Aorta (tissue), 5 donors: ENCODE data around the gene SEPHS2. TPM values are rescaled to one million over a fixed set of nuclear protein-coding genes. Genes with fewer than 3 reads are reported as not detected.
A peak's percentile ranks its signal among the peaks of the same experiment; 100 is the strongest.
"Not testable (repeated sequence)": the region's sequence is repeated elsewhere in the genome, so short reads cannot be mapped to it uniquely, and the experiment has no call there.

Experiments used
- ATAC-seq: fragments of 200-7000 bp; cut with Tn5 transposase; one replicate; pipeline ENCODE4 v1.9.1; 2022; ENCODE audit warnings: moderate library complexity; ENCODE audit not compliant: low FRiP score
- DNase-seq, 2 donors: peaks; one replicate each; pipeline ENCODE4 v3.0.0-alpha.2; 2020
- H3K27ac ChIP-seq, 2 donors: one replicate each; pipeline ENCODE4 v1.5.1; 2013; ENCODE audit warnings: low read length in 2 of 2, mild to moderate bottlenecking in 2 of 2, moderate library complexity in 2 of 2, control low read depth in 1 of 2, inconsistent platforms in 1 of 2, low read depth in 1 of 2
- H3K27me3 ChIP-seq, 2 donors: one replicate each; pipeline ENCODE4 v1.6.1; 2013; ENCODE audit warnings: control low read depth in 1 of 2, low read length in 1 of 2, mild to moderate bottlenecking in 1 of 2, moderate library complexity in 1 of 2; ENCODE audit not compliant: insufficient read depth in 2 of 2, control insufficient read depth in 1 of 2
- H3K36me3 ChIP-seq, 2 donors: one replicate each; pipeline ENCODE4 v1.6.1; 2013; ENCODE audit warnings: control low read depth in 1 of 2, low read length in 1 of 2, mild to moderate bottlenecking in 1 of 2; ENCODE audit not compliant: insufficient read depth in 2 of 2, control insufficient read depth in 1 of 2
- H3K4me1 ChIP-seq, 2 donors: one replicate each; pipeline ENCODE4 v1.6.1; 2013; ENCODE audit warnings: low read length in 2 of 2, control low read depth in 1 of 2, mild to moderate bottlenecking in 1 of 2, moderate library complexity in 1 of 2; ENCODE audit not compliant: insufficient read depth in 2 of 2, control insufficient read depth in 1 of 2
- H3K4me3 ChIP-seq, 2 donors: one replicate each; pipeline ENCODE4 v1.5.1; 2013; ENCODE audit warnings: low read length in 2 of 2, control low read depth in 1 of 2, mild to moderate bottlenecking in 1 of 2
- H3K9me3 ChIP-seq: one replicate; pipeline ENCODE4 v1.6.1; 2013; ENCODE audit warnings: mild to moderate bottlenecking, low read length; ENCODE audit not compliant: control insufficient read depth
- WGBS, 2 donors: extraction: QIAGEN DNeasy Blood & Tissue Kit; methylation state at CpG; one replicate each; pipeline ENCODE4 v1.1.7; 2013; 5-methylcytosine and 5-hydroxymethylcytosine counted together
- intact Hi-C, 2 donors: fragments of 100-400 bp; cut with DNase I; formaldehyde crosslinking; loops; one replicate each; pipeline versions ENCODE4 v1.14.2 to v1.15.0; 2022
- polyA plus RNA-seq, 2 donors: library from polyadenylated mRNA; stranded (reverse); fragments of 200-250 nt; gene quantifications; one replicate each; pipeline ENCODE4 v1.2.3, GENCODE V29; 2013
- total RNA-seq, 2 donors: library from RNA; stranded (reverse); fragmentation: NEBNext Ultra II Directional; extraction: Animal tissue kit (Norgen Biotek cat#: 25700); gene quantifications; one replicate each; pipeline ENCODE4 v1.2.1, GENCODE V29; 2021
- donor health status: healthy with polysubstance abuse.
- donor health status: Bipolar disorder and iron deficiency.
- donor health status: DM: no; HTN: no; CAD: no.
- donor health status: DM: no; HTN: no; CAD: no.
- donor health status: DM: yes; HTN: yes; CAD: no.

SEPHS2 gene
- total and polyA plus RNA-seq, 4 donors: 25.1 to 52.3 (median 27.3) TPM

DNA sequence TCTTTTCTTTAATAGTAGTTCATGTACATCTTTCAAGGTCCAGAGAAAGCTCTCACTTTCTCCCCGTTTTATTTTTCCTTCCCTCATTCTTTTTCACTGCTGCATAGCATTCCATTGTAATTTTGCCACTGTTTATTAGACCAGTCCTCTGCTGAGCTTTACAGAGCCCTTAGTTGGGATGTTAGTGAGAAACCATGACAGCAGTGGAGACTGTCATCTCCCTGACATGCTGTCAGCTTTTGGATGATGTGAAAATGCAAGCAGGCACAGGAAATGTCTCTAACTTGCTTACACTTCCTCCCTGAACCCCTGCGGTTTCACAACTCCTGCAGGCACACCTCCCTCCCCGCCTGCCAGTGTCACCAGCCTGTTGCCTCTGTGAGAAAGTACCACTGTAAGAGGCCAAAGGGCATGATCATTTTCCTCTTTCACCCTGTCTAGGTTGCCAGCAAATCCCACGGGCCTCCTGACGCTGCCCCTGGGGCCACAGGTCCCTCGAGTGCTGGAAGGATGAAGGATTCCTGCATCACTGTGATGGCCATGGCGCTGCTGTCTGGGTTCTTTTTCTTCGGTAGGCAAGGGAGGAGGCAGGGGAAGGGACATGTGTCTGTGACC lies 26.8 kb upstream of the SEPHS2 start, which contains the start of gene ITGAL:
Gene ITGAL (plus strand): TSS at position 415 of the 615 bp plus-strand sequence. CDS start 96 bp downstream, at position 511.
- 63 to 67% methylated on average over 8 of the region's 8 CpGs for WGBS, 2 donors
- Histone ChIP-seq H3K27me3 (no peaks in the 10 kb centered on the region), H3K9me3 (no peaks in the 10 kb centered on the region), H3K36me3 (no peaks in the 10 kb centered on the region), H3K4me3 (no peak within 1 kb of the TSS), H3K4me1 (no peaks in the 10 kb centered on the region), H3K27ac (no peak within 1 kb of the TSS)
- ATAC-seq: peak; percentile 62
- peak; percentile 74 to 81 for DNase-seq
- intact Hi-C loops: no loop called here

DNA sequence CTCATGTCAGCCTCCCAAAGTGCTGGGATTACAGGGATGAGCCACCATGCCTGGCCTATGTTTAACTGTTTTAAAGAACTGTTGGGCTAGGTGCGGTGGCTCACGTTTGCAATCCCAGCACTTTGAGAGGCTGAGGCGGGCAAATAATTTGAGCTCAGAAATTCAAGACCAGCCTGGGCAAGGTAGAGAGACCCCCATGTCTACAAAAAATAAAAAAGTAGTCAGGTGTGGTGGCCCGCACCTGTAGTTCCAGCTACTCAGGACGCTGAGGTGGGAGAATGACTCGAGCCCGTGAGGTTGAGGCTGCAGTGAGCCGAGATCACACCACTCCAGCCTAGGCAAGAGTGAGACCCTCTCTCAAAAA lies 24.9 kb upstream of the SEPHS2 start:
- no peak overlapping the region for H3K4me3 ChIP-seq
- H3K9me3 ChIP-seq: no peaks in the 10 kb centered on the region
- no peaks in the 10 kb centered on the region for H3K36me3 ChIP-seq
- ATAC-seq (no peak), DNase-seq (no peak)
- H3K27me3 ChIP-seq: no peaks in the 10 kb centered on the region
- intact Hi-C loops: no loop called here
- H3K4me1 ChIP-seq: no peaks in the 10 kb centered on the region
- no peak overlapping the region for H3K27ac ChIP-seq
- 85 to 87% methylated on average over 8 of the region's 8 CpGs for WGBS, 2 donors

DNA sequence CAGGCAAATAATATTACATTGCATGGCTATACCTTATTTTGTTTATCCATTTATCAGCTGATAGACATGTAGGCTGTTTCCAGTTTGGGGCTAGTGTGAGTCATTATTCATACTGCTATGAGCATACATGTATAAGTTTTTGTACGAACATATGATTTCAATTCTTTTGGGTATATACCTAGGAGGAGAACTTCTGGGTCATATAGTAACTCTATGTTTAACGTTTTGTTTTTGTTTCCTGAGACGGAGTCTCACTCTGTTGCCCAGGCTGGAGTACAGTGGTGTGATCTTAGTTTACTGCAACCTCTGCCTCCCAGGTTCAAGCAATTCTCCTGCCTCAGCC lies 24.5 kb upstream of the SEPHS2 start:
- 76 to 81% methylated on average over 3 of the region's 3 CpGs for WGBS, 2 donors
- Histone ChIP-seq H3K27me3 (no peaks in the 10 kb centered on the region), H3K27ac (no peak overlapping the region), H3K36me3 (no peaks in the 10 kb centered on the region), H3K4me1 (no peaks in the 10 kb centered on the region), H3K9me3 (no peaks in the 10 kb centered on the region), H3K4me3 (no peak overlapping the region)
- intact Hi-C loops: no loop called here
- DNase-seq (no peak), ATAC-seq (no peak)

DNA sequence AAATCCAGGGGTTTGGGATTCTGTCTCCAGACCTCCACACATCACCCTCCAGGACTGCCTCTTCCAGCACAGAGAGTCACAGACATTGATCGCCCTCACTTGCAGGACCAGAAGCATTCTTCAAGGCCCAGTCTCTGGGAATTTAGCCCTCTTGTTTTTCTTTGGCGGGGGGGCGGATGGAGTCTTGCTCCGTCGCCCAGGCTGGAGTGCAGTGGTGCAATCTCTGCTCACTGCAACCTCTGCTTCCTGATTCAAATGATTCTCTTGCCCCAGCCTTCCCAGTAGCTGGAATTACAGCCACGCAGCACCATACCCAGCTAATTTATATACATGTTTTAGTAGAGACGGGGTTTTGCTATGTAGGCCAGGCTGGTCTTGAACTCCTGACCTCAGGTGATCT lies 18.4 kb upstream of the SEPHS2 start:
- no peak for ATAC-seq
- H3K4me3 ChIP-seq: no peak overlapping the region
- no peaks in the 10 kb centered on the region for H3K4me1 ChIP-seq
- H3K36me3 ChIP-seq: no peaks in the 10 kb centered on the region
- no peak overlapping the region for H3K27ac ChIP-seq
- H3K27me3 ChIP-seq: no peaks in the 10 kb centered on the region
- DNase-seq: no peak
- H3K9me3 ChIP-seq: no peaks in the 10 kb centered on the region
- intact Hi-C loops: no loop called here
- WGBS, 2 donors: 89% methylated on average over 7 of the region's 7 CpGs

DNA sequence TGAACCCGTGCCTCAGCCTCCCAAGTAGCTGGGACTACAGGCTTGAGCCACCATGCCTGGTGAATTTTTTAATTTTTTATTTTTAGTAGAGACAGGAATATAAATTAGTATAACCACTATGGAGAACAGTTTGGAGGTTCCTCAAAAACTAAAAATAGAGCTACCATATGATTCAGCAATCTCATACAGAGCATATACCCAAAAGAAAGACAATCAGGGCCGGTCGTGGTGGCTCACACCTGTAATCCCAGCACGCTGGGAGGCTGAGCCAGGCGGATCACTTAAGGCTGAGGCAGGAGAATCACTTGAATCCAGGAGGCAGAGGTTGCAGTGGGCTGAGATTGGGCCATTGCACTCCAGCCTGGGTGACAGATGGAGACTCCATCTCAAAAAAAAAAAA lies 15.8 kb upstream of the SEPHS2 start:
- H3K27me3 ChIP-seq, H3K4me3 ChIP-seq, H3K36me3 ChIP-seq, DNase-seq, ATAC-seq, H3K4me1 ChIP-seq, H3K9me3 ChIP-seq, intact Hi-C loops, H3K27ac ChIP-seq: not testable (repeated sequence)
- 85 to 89% methylated on average over 5 of the region's 5 CpGs for WGBS, 2 donors

DNA sequence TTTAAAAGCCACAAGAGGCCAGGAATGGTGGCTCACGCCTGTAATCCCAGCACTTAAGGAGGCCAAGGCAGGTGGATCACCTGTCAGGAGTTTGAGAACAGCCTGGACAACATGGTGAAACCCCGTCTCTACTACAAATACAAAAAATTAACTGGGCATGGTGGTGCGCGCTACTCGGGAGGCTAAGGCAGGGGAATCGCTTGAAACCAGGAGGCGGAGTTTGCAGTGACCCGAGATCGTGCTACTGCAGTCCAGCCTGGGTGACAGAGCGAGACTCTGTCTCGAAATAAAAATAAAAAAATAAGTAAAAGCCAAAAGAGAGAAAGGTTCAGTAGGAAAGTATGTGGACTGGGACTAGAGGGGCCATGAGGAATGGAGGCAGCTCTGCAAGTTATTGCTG lies 13.8 kb upstream of the SEPHS2 start:
- H3K36me3 ChIP-seq: no peaks in the 10 kb centered on the region
- no peak overlapping the region for H3K27ac ChIP-seq
- intact Hi-C loops: no loop called here
- ATAC-seq (no peak), DNase-seq (no peak)
- no peak overlapping the region for H3K4me3 ChIP-seq
- H3K27me3 ChIP-seq: no peaks in the 10 kb centered on the region
- no peaks in the 10 kb centered on the region for H3K4me1 ChIP-seq
- H3K9me3 ChIP-seq: no peaks in the 10 kb centered on the region
- 52 to 61% methylated on average over 11 of the region's 11 CpGs for WGBS, 2 donors

DNA sequence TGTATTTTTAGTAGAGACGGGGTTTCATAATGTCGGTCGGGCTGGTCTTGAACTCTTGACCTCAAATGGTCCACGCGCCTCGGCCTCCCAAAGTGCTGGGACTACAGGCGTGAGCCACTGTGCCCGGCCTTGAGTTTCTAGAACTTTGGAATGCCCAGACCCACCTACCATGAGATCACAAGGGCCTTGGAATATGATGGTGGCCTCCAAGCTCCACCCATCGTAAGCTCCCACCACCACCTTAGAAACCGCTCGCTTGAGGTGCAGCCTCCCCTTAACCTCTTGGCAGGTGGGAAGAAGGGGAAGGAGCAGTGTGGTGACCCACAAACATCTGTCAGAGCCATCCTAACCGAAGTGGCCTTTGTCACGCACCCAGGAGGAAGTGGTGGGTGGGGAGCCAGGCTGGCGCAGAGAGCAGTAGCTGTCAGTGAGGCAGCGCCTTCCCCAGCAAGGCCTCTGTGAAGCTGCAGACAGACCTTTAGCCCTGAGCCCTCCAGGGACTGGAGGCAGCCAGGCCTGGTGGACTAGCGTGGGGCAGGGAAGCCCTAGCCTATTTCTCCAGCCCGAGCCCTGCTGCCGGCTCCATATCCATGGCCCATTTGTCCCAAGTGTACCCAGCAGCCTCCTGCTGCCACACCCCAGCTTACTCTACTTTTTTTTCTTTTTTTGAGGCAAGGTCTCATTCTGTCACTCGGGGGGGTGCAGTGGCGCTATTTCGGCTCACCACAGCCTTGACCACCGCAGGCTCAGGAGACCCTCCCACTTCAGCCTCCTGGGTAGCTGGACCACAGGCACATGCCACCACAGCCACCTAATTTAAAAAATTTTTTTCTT lies 13.1 kb upstream of the SEPHS2 start:
- 77 to 83% methylated on average over 22 of the region's 22 CpGs for WGBS, 2 donors
- ATAC-seq (no peak), DNase-seq (peak; percentile 77 to 81)
- no peak overlapping the region for H3K4me3 ChIP-seq
- H3K4me1 ChIP-seq: no peaks in the 10 kb centered on the region
- H3K27ac ChIP-seq: no peak overlapping the region
- H3K27me3 ChIP-seq: no peaks in the 10 kb centered on the region
- intact Hi-C loops: no loop called here
- no peaks in the 10 kb centered on the region for H3K36me3 ChIP-seq
- H3K9me3 ChIP-seq: no peaks in the 10 kb centered on the region

DNA sequence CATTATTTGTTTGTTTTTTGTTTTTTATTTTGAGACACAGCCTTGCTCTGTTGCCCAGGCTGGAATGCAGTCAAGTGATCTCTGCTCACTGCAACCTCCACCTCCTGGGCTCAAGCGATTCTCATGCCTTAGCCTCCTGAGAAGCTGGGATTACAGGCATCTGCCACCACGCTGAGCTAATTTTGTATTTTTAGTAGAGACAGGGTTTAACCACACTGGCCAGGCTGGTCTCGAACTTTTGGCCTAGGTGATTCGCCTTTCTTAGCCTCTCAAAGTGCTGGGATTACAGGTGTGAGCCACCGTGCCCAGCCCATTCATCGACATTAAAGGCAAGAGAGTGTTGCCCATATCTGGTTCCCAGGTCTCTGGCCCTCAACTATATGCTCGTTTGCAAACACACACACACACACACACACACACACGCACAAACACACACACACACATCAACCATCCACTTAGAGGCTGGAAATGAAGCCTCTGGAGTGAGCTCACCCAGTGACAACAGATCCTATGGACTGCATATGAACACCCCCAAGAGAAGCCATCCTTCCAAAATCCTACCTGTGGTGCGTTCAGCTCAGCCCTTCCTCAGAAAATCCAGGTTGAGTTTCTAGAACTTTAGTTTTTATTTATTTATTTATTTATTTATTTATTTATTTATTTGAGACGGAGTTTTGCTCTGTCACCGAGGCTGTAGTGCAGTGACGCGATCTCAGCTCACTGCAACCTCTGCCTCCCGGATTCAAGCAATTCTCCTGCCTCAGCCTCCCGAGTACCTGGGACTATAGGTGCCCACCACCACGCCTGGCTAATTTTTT lies 12.3 kb upstream of the SEPHS2 start:
- Histone ChIP-seq H3K4me1 (no peaks in the 10 kb centered on the region), H3K27me3 (no peaks in the 10 kb centered on the region), H3K4me3 (no peak overlapping the region), H3K36me3 (no peaks in the 10 kb centered on the region), H3K9me3 (no peaks in the 10 kb centered on the region), H3K27ac (no peak overlapping the region)
- ATAC-seq: no peak
- DNase-seq: no peak
- 93% methylated on average over 16 of the region's 16 CpGs for WGBS, 2 donors
- intact Hi-C loops: no loop called here
